HG03135 (cell line): Measurements from ENCODE around the gene RANBP1.

Experiments
- ATAC-seq: cut with Tn5 transposase; IDR thresholded peaks from one replicate; pipeline ENCODE4 v1.9.1; 2021; ENCODE audit warnings: mild to moderate bottlenecking, moderate library complexity; ENCODE audit not compliant: unreplicated experiment

RANBP1 gene

DNA sequence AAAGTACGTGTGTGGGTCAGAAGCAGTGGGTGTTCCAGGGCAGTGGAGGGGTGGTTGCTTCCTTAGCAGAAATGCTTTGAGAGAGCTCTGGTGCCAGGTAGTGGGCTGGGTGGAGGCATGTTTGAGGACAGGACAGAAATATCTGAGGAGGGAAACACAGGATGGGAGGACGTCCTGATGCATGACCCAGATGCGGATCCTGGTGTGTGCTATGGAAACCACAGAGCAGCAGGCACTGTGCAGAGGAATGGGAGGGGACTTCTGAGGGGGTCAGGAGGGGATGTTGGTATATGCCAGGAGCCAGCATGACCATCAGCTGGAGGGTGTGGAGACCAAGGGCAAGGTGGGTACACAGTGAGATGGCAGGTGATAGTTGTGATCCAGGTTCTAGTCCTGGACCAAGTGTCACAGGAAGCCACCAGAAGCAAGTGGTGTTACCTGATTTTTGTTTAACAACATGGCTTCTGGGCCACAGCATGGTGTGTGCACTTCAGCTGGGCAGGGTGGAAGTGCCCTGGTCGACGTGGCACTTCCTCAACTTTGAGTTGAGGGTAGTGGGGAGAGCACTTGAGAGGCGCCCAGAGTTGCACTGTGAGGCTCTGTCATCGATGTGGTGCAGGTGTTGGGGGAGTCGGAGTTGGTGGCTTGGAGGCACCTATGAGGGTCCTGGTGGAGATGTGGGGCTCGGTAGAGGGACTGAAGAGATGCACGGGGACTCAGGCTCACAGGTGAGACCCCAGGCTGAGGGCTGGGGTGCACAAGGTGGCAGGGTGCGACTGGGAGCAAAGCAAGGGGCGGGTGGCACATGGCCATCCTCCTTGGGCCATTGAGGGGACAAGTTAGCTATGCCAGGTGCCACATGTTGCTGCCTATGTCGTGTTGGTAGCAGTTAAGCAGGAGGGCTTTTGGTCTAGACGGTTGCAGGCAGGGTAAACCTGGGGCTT, 28.3 kb upstream of the RANBP1 start:
- ATAC-seq: no peak

DNA sequence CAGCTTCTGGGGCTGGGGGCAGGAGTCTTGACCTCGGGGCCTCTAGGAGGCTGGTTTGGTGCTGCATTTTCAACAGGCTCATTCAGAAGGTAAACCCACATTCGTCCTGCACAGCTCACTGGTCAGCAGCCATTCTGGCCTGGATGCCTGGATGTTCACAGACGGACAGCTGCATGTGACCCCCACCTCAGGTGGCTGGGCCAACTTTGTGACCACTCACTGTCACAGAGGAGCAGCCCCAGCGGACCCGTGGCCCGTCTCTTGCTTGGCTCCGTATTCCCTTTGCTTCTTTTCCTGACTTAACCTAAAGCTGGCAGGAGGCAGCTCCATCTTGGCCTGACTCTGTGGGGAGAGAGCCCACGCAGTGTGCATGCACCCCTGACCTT, 27.6 kb upstream of the RANBP1 start:
- ATAC-seq: no peak

DNA sequence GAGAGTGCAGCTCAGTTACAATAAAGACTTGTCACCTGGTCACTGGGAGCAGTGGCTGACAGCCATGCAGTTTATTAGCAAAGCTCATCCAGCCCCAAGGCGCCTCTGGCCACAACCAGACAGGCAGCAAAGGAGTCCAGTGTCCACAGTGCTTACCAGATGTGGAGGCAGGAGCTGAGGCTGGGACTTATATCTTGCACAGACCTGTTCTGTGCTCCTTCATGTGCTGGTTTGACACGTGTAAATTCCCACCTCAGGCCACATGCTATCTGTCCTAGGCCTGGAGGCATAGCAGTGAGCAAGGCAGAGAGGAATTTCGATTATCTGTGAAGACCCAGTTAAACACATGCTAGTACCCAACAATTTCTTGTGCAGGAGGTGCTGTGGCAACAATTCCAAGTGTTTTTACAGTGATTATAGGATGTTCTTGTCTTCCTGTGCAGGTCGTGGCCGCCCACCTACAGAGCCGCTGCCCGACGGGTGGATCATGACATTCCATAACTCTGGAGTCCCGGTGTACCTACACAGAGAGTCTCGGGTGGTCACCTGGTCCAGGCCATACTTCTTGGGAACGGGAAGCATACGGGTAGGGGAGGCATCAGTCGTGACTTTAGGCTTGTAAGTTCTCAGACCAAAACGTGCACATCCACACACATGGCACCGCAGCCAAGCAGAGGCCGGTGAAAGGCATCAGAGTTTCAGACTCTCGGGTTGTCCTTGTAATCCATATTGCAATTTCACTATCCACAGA, 26.5 kb upstream of the RANBP1 start:
- ATAC-seq: no peak

DNA sequence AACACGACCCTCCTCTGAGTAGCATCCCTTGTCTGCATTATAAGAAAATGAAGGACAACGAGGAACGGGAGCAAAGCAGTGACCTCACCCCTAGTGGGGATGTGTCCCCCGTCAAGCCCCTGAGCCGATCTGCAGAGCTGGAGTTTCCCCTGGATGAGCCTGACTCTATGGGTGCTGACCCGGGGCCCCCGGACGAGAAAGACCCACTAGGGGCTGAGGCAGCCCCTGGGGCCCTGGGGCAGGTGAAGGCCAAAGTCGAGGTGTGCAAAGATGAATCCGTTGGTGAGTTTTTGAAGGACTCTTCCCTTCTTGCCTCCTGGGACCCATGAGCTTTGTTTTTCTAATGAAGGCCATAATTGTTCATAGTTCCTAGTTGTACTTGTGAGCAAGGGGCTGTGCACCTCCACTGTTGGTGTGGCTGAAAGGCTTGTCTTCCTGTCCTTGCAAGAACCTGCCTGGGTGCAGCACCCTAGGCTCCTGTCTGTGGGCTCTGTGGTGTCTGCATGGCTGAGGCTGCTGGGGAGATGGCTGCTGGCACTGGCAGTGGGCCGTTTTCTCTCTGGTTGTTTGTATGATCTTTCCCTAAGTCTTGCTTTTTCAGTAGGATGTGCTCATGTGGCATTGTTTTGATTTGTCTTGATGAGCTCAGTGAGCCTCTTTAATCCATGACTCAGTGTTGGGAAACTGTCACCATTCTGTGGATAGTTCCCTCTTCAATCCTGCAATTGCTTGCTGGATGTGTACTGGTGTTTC, 25.8 kb upstream of the RANBP1 start:
- no peak for ATAC-seq

DNA sequence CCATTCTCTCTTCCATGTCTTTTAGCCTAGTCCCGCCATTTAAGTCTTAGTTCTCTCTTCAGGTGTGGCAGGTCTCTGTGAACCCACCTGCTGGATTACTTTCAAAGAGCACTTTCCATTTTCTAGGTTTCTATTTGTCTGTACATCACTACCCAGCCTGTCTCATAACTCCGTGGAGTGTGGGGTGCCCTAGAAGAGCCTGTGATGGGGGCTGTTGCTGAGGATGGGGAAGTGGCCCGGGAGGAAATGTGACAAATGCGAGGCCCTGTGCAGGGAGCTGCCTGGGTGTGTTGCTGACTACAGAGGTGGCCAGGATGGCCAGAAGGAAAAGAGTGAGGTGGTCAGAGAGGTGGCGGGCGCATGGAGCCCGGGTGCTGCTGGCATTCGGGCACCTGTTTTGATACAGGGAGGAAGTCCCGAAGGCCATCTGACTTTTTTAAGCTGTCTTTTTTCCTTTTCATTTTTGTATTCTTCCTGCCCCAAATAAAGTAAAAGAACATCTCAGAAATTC, 25.1 kb upstream of the RANBP1 start:
- no peak for ATAC-seq

DNA sequence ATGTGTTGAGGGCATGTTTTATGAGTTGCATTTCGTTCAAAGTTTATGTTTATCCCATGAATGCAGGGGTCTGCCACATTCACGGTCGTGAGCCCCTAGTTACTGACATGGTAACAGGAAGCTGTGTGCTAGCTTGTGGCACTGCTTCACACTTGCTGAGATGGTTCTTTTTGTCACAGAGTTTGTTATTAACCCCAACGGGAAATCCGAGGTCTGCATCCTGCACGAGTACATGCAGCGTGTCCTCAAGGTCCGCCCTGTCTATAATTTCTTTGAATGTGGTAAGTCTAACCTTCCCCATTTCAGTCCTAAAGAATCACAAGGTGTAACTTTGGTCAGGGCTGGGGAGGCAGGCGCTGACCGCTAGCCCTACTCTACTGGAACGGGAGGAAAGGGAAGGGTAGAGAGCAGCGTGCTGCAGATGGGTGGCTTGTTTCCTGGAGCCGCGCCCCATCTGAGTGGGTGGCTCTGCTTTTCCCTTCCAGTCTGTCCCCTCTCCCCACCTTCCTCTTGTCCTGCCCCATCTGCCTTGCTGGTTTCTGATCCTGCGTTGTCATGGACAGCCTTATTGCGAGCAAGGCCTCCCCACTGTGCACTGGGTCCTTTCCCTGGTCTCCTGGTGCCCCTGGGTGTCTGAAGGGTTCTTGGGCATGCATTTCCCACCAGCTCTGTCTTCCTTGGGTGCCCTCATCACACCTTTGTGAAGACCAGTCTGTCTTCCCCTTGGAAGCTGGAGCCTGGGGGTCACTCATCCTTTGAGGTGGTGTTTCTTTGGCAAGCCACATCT, 24.0 kb upstream of the RANBP1 start:
- no peak for ATAC-seq

DNA sequence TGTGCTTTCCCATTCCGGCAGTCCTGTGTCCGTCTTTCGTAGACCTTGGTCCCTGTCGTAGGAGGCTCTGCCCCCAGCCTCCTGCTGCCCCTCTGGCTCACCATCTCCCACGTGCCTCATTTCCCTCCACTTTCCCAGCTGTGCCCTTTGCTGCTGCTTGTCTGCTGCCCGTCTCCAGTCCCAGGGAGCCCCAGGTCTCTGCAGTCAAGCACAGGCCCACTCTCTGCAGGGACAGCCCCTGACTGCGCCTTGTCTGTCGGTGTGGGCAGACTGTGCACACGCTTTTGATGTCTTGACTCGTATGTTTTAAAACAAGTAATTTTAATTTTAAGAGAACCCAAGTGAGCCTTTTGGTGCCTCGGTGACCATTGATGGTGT, 23.4 kb upstream of the RANBP1 start:
- ATAC-seq: no peak

DNA sequence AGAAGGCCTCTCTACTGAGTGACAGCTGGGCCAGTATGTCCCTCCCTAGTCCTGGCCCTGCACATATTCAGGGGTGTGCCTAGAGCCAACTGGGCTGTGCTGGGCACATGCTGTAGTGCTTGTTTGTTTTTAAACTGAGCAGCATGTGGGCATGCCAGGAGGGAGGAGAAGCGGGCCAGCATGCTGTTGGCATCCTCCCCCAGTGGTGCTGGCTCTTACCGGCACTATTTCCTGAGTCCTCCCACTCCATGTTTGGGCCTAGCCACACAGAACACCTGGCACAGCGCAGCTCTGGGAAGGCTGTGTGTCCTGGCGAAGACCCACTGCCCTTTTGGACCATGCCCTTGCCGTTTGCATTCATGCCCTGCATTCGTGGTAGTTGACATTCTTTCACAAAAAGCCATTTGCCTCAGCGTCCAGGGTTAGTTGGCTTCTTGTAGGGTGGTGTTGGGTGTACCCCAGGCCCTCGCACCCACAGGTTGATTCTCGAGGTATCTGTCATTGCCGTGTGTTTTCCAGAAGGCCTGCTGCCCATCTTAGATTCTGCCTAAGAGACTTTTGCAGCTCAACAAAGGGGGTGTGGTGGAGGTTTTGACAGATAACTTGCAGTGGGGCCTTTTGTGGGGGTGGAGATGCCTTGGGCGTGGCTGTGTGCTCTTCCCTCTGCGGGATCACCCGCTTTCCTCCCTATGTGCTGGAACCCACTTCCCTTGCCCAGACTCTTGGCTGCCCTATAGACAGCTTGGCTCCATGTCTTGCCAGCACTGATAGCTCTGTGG, 22.3 kb upstream of the RANBP1 start:
- no peak for ATAC-seq

DNA sequence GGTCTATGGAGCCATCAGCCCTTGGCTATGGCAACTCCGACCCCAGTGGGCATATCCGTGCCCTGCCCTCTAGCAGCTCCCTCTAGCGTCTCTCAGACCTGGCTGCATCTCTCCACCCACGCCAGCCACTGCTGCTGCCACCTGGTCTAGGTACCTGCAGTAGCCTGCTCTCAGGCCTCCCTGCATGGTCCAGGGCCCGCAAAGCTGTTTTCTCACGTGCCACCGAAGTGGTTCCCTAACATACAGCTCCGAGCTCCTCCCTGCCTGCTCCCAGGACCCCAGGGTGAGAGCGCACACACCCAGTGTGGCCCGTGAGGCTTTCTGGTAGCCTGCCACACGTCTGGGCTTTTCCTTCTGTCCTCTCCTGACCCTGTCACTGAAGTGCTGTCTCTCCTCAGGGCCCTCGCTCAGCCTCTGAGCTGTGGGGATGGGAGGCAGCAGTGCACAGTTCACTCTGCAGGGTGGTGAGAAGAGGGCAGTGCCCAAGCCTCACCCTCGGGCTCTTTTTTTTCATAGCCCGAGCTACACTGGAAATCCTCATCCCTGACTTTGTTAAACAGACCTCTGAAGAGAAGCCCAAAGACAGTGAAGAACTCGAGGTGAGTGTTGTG, 21.6 kb upstream of the RANBP1 start:
- no peak for ATAC-seq

DNA sequence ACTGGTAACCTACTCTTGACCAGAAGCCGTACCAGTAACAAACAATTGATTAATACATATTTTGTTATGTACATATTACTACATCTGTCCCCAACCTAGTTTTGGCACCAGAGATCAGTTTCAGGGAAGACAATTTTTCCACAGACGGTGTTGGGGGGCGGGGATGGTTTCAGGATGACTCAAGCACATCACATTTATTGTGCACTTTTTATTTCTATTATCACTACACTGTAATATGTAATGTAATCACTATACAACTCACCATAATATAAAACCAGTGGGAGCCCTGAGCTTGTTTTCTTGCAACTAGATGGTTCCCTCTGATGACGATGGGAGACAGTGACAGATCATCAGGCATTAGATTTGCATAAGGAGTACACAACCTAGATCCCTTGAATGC, 20.4 kb upstream of the RANBP1 start:
- ATAC-seq: no peak

DNA sequence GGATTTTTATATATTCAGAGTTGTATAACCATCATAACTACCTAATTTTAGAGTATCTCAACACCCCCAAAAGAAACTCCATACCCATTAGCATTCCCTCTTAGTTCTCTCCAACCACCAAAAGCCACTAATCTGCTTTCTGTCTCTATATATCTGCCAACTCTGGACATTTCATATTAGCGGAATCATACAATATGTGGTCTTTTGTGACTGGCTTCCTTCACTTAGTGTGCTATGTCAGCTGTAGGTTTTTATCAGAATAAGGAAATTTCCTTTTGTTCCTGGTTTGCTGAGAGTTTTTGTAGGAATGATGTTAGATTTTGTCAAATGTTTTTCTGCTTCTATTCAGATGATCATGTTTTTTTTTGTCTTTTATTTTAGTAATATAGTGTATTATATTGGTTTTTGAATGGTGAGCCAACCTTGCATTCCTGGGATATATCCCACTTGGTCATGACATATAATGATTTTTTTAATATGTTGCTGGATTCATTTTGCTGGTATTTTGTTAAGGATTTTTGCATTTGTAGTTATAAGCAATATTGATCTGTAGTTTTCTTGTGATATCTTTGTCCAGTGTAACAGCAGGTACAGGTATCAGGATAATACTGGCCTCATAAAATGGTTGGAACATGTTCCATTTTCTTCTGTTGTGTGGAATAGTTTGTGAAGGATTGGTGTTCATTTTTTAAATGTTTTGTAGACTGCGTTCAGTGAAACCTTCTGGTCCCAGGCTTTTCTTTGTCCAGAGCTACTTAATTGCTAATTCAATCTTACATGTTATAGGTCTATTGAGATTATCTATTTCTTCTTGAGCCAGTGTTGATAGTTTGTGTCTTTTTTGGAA, 19.1 kb upstream of the RANBP1 start:
- ATAC-seq: no peak

DNA sequence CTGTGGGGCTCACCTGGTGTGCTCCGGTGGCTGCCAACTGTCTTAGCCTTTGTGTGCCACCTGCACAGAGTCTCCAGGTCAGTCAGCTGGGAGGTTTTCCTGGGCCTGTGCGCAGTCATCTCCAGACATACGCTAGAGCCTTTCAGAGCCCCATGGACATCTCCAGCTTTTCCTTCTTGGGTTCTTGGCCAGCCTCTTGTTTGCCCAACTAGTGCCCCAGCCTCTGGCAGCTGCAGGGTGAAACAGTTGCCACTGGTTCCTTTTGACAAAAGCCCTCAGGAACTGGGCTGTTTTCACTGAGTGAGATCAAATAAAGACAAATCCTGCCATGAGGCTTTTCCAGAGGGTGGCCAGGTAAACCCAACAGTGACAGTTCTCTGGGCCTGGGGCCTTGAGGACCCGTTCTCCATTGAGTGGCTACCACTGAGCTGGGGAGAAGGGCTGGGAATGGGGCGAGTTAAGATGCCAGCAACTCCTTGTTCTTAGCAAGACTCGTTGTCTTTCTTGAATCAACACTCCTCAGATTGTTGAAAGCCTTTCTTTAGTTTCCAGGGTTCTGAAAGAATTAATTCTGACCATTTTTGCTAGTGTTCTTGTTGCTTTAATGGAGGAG, 16.7 kb upstream of the RANBP1 start:
- ATAC-seq: no peak

DNA sequence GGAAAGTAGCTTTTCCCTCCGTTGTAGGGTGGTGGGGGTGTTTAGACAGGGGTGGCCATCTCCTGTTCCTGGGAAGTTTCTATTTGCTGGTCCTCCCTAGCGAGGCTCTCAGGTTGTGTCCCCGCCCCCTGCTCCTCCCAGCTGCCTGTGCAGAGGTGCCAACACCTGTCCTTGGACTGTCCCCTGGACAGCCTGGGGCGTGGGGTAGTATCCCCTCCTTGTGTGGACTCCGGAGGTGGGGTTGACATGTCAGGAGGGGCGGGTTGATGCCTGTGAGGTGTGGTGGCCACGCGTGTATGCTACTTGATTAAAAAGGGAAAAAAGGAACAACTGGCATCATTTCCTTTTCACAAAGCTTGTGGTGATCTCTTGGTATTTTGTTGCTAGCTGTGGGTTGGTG, 14.3 kb upstream of the RANBP1 start:
- no peak for ATAC-seq

DNA sequence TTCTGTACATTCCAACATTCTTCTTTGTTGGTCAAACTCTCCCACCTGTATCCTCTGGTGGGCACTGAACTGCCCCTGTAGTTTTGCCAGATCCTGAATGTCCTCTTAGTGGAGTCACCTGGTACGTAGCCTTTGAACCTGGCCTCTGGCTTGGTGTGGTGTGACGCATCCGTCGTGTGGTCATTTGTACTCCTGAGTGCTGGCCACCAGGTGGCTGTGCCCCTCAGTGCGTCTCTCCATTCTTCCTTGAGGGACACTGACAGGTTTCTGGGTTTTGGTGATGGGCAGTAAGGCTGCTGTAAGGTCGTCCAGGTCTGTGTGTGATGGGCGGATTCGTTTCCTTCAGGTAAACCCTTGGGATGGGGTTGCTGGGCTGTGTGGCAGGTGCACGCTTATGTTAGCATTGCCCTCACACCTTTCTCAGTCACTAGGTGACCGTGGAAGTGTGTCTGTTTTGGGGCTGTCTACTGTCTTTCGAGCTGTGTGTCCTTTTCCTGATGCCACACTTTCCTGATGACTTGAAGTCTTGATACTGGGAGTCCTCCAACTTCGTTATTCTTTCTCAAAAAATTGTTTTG, 13.6 kb upstream of the RANBP1 start:
- no peak for ATAC-seq

DNA sequence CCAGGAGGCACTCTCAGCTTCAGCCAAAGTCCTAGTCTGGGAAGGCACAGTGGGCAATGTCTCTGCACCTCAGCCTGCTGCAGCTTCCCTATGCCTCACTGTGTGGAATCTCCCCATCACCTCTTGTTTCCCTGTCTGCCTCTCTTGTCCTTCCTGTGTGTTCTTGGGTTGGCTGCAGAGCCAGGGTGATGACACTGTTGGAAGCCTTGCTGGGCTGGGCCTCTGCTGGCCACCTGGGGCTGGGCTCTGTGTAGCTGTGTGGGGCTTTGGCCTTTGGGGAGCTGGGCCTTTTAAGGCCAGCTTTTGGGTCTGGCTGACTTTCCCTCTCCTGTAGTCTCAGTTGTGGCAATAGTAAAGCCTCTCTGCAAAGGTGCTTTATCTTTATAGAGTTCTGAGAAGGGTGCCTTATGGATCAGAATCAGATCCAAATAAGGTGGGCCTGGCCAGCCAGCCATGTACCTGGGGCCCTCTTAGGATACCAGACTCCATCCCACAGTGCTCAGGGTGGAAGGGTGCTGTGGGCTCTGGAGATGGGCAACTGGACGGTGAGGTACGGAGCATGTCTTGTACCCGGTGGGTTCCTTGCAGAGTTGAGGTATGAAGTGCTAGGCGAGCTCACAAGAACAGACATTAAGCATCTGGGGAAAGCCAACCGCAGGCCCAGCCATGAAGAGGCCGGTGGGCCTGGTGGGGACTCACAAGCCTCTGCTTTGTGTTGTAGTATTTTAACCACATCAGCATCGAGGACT, 10.3 kb upstream of the RANBP1 start:
- no peak for ATAC-seq

DNA sequence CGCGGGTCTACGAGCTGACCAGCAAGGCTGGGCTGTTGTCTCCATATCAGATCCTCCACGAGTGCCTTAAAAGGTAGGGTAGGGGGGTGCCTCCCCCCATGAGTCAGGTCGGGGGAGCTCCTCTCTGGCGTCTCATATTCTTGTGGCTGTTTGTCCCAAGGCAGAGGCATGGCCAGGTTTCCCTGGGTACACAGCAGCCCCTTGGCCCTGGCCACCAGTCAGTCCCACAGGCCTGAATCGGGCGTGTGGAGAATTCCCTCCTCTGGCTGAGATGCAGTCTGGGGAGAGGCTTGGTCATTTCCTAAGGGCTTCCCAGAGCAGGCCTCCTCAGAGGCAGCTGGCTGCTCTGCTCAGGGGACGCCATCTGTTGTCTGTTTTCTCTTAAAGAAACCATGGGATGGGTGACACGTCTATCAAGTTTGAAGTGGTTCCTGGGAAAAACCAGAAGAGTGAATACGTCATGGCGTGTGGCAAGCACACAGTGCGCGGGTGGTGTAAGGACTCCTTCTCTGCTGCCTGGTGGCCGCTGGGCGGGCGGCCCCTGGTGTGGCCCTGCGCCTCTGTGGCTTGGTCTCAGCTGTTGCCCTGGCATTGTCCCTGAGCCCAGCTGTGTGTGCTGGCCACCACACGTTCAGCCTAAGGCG, 9.6 kb upstream of the RANBP1 start:
- no peak for ATAC-seq
